ENCODE data around the gene ANLN. TPM values are rescaled to one million over a fixed set of nuclear protein-coding genes. Genes with fewer than 3 reads are reported as not detected.

The ANLN gene
- total RNA-seq, 1 experiment from 2014 or later, result 238 TPM

GRCh38 chr7:36388423-36388822 lies 1.2 kb upstream of the ANLN start:
- intact Hi-C loops (cut with micrococcal nuclease; ENCODE audit: unreplicated experiment), result no loop called here
- CTCF ChIA-PET, result interaction anchor here (1.6 kb wide), 2 partner anchors 21 to 22 kb away, joined by 3 to 6 read pairs; a partner anchor contains a TSS
- Histone ChIP-seq H3K27ac (ENCODE audit: low read length) (peak overlapping the region; percentile 100), H3K27me3 (ENCODE audit: control insufficient read depth, insufficient read depth, low read length) (no peaks in the 10 kb centered on the region), H3K9me3 (ENCODE audit: control insufficient read depth, insufficient read depth, low read depth, low read length) (no peaks in the 10 kb centered on the region), H3K4me1 (ENCODE audit: control insufficient read depth, insufficient read depth, low read length) (peaks cover 35% of the 10 kb centered on the region), H3K4me3 (ENCODE audit: low read depth in 2 of 2, low read length in 2 of 2) (peak overlapping the region; percentile 44 to 89), H3K36me3 (ENCODE audit: control insufficient read depth, insufficient read depth, low read length) (peaks cover 5% of the 10 kb centered on the region; the same call in 1 of the 2 replicates)
- peak; percentile 36 for DNase-seq (ENCODE audit: low read depth, low spot score)
- no peak for ATAC-seq
- POLR2A ChIA-PET, result interaction anchor here (1.2 kb wide), 1 partner anchor 13 kb away, joined by 5 read pairs; no protein-coding TSS in a partner anchor
- no peak for TF ChIP-seq TCF7L2 (IDR thresholded peaks at IDR 0.05; ENCODE audit: low read depth, low read length)
- TF ChIP-seq CTCF (IDR thresholded peaks at IDR 0.05), result no peak
- TF ChIP-seq, protein P1, sequence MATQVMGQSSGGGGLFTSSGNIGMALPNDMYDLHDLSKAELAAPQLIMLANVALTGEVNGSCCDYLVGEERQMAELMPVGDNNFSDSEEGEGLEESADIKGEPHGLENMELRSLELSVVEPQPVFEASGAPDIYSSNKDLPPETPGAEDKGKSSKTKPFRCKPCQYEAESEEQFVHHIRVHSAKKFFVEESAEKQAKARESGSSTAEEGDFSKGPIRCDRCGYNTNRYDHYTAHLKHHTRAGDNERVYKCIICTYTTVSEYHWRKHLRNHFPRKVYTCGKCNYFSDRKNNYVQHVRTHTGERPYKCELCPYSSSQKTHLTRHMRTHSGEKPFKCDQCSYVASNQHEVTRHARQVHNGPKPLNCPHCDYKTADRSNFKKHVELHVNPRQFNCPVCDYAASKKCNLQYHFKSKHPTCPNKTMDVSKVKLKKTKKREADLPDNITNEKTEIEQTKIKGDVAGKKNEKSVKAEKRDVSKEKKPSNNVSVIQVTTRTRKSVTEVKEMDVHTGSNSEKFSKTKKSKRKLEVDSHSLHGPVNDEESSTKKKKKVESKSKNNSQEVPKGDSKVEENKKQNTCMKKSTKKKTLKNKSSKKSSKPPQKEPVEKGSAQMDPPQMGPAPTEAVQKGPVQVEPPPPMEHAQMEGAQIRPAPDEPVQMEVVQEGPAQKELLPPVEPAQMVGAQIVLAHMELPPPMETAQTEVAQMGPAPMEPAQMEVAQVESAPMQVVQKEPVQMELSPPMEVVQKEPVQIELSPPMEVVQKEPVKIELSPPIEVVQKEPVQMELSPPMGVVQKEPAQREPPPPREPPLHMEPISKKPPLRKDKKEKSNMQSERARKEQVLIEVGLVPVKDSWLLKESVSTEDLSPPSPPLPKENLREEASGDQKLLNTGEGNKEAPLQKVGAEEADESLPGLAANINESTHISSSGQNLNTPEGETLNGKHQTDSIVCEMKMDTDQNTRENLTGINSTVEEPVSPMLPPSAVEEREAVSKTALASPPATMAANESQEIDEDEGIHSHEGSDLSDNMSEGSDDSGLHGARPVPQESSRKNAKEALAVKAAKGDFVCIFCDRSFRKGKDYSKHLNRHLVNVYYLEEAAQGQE (IDR thresholded peaks at IDR 0.05; ENCODE audit: insufficient read depth in 1 of 2, low read depth in 2 of 2, low read length in 1 of 2), result no peak
- no peak for TF ChIP-seq SIN3A (IDR thresholded peaks at IDR 0.05; ENCODE audit: borderline replicate concordance, insufficient read depth, low read depth, low read length)
- no peak for TF ChIP-seq POLR2AphosphoS5 (IDR thresholded peaks at IDR 0.05; ENCODE audit: low read depth, low read length)
- no TSS peak for BruUV-seq (replicated peaks)
- in situ Hi-C loops (cut with HindIII; ENCODE audit: low pct_unique_long_range_greater_than_20kb, low sequenced_read_pairs), result no loop called here

GRCh38 chr7:36390199-36391090 lies 783 bp downstream of the ANLN start:
- TF ChIP-seq CTCF (IDR thresholded peaks at IDR 0.05) (no peak), TCF7L2 (IDR thresholded peaks at IDR 0.05; ENCODE audit: low read depth, low read length) (peak; percentile 57), POLR2AphosphoS5 (IDR thresholded peaks at IDR 0.05; ENCODE audit: low read depth, low read length) (peak; percentile 51; the same call in 1 of the 2 replicates), SIN3A (IDR thresholded peaks at IDR 0.05; ENCODE audit: borderline replicate concordance, insufficient read depth, low read depth, low read length) (peak; percentile 5; the same call in 1 of the 2 replicates)
- TF ChIP-seq, protein P1 (IDR thresholded peaks at IDR 0.05; ENCODE audit: insufficient read depth in 1 of 2, low read depth in 2 of 2, low read length in 1 of 2), result peak in 1 of 2 experiments; percentile 37; a peak in 1 of 4 replicates
- H3K4me3 ChIP-seq (ENCODE audit: low read depth in 2 of 2, low read length in 2 of 2), result peak overlapping the region; percentile 87 to 89
- ChIA-PET CTCF (interaction anchor here (0.8 kb wide), 1 partner anchor 23 kb away, joined by 3 read pairs; a partner anchor contains a TSS), POLR2A (interaction anchor here (0.9 kb wide), 1 partner anchor 23 kb away, joined by 5 read pairs; a partner anchor contains a TSS)
- BruUV-seq (replicated peaks), result TSS peak; percentile 83
- in situ Hi-C loops (cut with HindIII; ENCODE audit: low pct_unique_long_range_greater_than_20kb, low sequenced_read_pairs), result no loop called here
- ATAC-seq, result peak; percentile 82
- H3K27ac ChIP-seq (ENCODE audit: low read length), result peak overlapping the region; percentile 90
- peaks cover 11% of the 10 kb centered on the region; the same call in 1 of the 2 replicates for H3K36me3 ChIP-seq (ENCODE audit: control insufficient read depth, insufficient read depth, low read length)
- no peaks in the 10 kb centered on the region for H3K27me3 ChIP-seq (ENCODE audit: control insufficient read depth, insufficient read depth, low read length)
- intact Hi-C loops (cut with micrococcal nuclease; ENCODE audit: unreplicated experiment), result no loop called here
- peak; percentile 80 for DNase-seq (ENCODE audit: low read depth, low spot score)
- H3K9me3 ChIP-seq (ENCODE audit: control insufficient read depth, insufficient read depth, low read depth, low read length), result peaks cover 13% of the 10 kb centered on the region; the same call in 1 of the 2 replicates
- peaks cover 50% of the 10 kb centered on the region for H3K4me1 ChIP-seq (ENCODE audit: control insufficient read depth, insufficient read depth, low read length)

Measured in Panc1 (cell line).